Measurements from ENCODE around the gene TMEM89.

DNA sequence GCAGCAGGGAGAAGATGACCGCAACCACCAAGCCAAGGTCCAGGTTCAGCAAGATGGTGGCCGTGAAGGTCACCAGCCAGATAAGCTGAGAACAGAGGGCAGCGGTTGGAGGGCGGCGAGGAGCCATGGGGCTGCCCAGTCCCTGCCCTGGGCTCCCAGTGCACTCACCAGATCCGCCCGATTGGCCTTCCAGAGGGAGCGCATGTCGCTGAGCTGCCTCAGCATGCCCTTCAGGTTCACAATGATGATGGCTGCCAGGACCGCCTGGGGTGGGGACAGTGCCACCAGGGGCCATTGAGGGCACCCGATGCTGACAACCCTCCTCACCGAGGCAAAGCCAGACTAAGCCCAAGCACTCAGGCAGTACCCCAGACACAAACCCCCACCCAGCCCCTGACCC, 8.3 kb upstream of the TMEM89 start:
- TF ChIP-seq POLR2A (IDR thresholded peaks at IDR 0.05) (no peak), POLR2AphosphoS5 (IDR thresholded peaks at IDR 0.05) (no peak)
